GM19099 (cell line): ENCODE data around the gene BTNL8.

Experiments used
- POLR2A ChIP-seq: IDR thresholded peaks from 3 replicates; pipeline ENCODE4 v1.6.1; 2011; ENCODE audit warnings: low read depth; ENCODE audit not compliant: insufficient read length; ENCODE audit errors: extremely low read depth

Gene BTNL8

DNA sequence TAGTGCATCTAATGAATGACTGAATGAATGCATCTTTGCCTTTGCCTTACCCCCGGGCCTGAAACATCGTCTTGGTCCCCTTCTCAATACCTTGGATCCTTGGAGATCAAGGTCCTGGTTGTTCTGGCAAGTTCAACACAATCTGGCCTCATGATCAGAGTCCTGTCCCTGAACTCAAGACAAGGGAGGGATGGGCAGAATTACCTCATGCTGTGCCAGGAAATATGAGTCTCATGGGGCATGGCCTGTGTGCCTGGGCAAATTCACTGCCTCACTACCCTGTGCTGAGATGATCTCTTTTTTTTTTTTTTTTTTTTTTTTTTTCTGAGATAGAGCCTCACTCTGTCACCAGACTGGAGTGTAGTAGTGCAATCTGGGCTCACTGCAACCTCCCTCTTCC, 89.1 kb downstream of the BTNL8 start:
- TF ChIP-seq POLR2A = no peak

DNA sequence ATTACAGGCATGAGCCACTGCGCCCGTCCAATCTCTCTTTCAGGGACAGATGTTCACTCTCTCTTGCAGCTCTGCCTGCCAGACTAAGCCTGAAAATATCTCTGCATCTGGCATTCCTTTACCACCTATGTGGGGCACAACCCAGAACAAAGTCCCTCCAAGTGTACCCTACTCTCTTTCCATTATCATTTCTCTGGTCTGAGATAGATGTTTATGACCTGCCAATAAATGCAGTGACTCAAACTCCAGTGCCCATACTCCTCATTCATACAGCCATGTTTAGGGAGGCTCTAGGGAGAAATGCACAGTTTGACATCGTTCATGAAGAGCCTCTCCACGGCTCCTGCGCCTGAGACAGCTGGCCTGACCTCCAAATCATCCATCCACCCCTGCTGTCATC, 89.6 kb downstream of the BTNL8 start, which contains the start of gene BTNL3:
Gene BTNL3, plus strand, starts transcription at position 255 of the 400 bp plus-strand sequence. CDS start 183 bp downstream, outside the sequence.
- TF ChIP-seq POLR2A = no peak

DNA sequence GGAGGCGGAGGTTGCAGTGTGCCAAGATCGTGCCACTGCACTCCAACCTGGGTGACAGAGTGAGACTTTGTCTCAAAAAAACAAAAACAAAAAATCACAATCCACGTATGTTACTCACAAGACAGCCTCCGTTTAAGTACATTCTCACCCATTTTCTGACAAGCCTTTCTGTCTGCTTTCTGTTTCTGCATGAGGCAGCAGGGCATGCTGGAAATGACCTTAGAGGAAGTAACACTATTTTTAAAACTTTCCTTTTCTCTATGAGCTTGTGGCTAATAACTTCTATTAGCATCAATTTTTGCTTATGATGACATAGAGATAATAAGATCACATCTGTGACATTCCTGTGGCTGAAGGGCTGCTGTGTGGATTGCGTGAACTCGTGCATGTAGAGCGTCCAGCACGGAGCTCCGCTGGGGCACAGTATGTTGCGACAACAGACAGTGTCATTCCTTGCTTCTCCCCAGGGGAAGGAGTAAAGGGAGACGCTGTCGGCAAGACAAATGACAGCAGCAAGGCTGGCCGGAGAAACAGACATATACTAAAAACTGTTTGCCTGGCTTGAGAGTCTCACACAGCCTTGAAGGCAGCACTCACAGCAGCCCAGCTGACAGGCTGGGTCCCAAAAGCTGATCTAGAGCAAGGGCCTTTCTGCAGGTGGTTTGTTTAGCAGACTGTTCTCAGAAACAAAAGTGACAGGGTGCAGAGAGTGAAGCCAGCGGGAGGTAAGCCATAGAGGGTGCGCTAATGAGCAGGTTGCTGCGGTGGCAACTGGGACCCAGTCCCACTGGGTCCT, 91.3 kb downstream of the BTNL8 start:
- TF ChIP-seq POLR2A = no peak

DNA sequence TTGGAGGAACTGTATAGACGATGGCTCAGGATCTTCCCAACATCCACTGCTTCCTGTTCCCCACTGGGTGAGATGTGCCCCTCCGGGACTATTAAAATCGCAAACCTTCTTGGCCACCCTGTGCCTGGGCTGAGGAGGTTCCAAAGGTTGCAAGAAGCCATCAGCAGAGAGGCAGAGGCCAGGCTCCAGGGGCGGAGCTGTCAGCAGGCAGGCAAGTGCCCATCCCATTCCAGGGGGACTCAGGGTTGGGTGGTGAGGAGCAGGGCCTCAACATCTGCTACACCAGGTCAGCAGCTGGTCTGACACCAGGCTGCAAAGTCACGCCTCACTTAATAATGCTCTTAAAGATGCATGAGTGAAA, 91.9 kb downstream of the BTNL8 start:
- TF ChIP-seq POLR2A = no peak
